Vagina (tissue), 2 donors: ENCODE measurements around the gene PSMA3.

Experiments used
- POLR2A ChIP-seq, 2 donors: fragments of 450-650 bp; IDR thresholded peaks; one replicate each; pipeline ENCODE4 v1.6.1; 2017; ENCODE audit warnings: antibody characterized with exemption in 2 of 2, mild to moderate bottlenecking in 2 of 2, moderate library complexity in 2 of 2
- POLR2AphosphoS5 ChIP-seq, 2 donors: sonication (generic); formaldehyde crosslinking; IDR thresholded peaks; one replicate each; pipeline ENCODE4 v1.9.0; 2017; ENCODE audit warnings: antibody characterized with exemption in 2 of 2, mild to moderate bottlenecking in 2 of 2, low read depth in 1 of 2; ENCODE audit not compliant: insufficient read depth in 1 of 2
- TF ChIP-seq, protein P1 (sequence below), 3 experiments: fragments of 450-650 bp in 2 of 3; fragments of 200-600 bp in 1 of 3; sonication (generic) in 1 of 3; IDR thresholded peaks; one replicate each; pipeline ENCODE4 v1.5.1; 2017 to 2019; ENCODE audit warnings: antibody characterized with exemption in 3 of 3, mild to moderate bottlenecking in 2 of 3, moderate library complexity in 2 of 3

DNA sequence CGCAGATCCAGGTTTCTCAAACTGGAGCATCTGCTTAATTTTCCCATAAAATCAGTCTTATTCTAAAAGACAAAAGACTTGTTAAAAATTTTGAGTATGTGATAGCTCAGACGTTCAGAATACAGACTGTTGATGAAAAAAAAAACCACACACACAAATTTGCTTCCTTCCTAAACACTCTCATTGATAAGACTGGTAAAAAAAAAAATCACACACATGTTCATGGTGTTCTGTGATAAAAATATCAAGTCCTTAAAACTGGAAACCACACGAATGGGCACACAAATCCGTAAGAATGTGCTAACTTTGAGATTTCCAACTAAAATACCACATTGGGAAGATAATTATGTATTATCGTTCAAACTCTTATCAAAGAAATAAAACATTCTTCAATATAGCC is 47.0 kb downstream of the PSMA3 start:
- TF ChIP-seq, protein P1, sequence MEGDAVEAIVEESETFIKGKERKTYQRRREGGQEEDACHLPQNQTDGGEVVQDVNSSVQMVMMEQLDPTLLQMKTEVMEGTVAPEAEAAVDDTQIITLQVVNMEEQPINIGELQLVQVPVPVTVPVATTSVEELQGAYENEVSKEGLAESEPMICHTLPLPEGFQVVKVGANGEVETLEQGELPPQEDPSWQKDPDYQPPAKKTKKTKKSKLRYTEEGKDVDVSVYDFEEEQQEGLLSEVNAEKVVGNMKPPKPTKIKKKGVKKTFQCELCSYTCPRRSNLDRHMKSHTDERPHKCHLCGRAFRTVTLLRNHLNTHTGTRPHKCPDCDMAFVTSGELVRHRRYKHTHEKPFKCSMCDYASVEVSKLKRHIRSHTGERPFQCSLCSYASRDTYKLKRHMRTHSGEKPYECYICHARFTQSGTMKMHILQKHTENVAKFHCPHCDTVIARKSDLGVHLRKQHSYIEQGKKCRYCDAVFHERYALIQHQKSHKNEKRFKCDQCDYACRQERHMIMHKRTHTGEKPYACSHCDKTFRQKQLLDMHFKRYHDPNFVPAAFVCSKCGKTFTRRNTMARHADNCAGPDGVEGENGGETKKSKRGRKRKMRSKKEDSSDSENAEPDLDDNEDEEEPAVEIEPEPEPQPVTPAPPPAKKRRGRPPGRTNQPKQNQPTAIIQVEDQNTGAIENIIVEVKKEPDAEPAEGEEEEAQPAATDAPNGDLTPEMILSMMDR (IDR thresholded peaks at IDR 0.05): no peak
- TF ChIP-seq POLR2AphosphoS5 (IDR thresholded peaks at IDR 0.05; ENCODE audit: insufficient read depth in 1 of 2, low read depth in 1 of 2): no peak
- no peak for TF ChIP-seq POLR2A (IDR thresholded peaks at IDR 0.05)
